HepG2 (cell line): ENCODE measurements around the gene HSD3B7. TPM values are rescaled to one million over a fixed set of nuclear protein-coding genes. Genes with fewer than 3 reads are reported as not detected.

Source experiments
- NFYC ChIP-seq: IDR thresholded peaks from 2 replicates; pipeline ENCODE4 v1.6.1; 2016; ENCODE audit warnings: missing genetic modification reagents, missing compliant biosample characterization
- ZBED4 ChIP-seq: sonication (generic); formaldehyde crosslinking; IDR thresholded peaks from 2 replicates; pipeline ENCODE4 v1.4.0; 2020; ENCODE audit warnings: missing genetic modification reagents, borderline replicate concordance
- polyA plus RNA-seq, 8 experiments: library from polyadenylated mRNA; depleted of rRNA in 3 of 8; stranded (reverse) in 7 of 8; unstranded in 1 of 8; fragments of >200 nt; fragmentation: Illumina TruSeq in 4 of 8; extraction: Trizol in 4 of 8; gene quantifications; 2 replicates each; pipeline versions ENCODE4 v1.2.1 to v1.2.3, GENCODE V29; 2011 to 2016; ENCODE audit warnings: low read depth in 4 of 8, missing spikeins in 1 of 8, mixed read lengths in 1 of 8; ENCODE audit not compliant: insufficient read depth in 1 of 8
- total RNA-seq, 5 experiments: library from RNA; depleted of rRNA; stranded (reverse); fragments of >200 nt; fragmentation: Illumina TruSeq; extraction: Trizol; gene quantifications; 2 replicates each; pipeline ENCODE4 v1.2.3, GENCODE V29; 2016; ENCODE audit warnings: low read depth in 1 of 5
- TF ChIP-seq, protein P1 (sequence below): sonication (generic); formaldehyde crosslinking; IDR thresholded peaks from 2 replicates; pipeline ENCODE4 v1.4.0; 2020; ENCODE audit warnings: low read depth, missing genetic modification reagents

HSD3B7 gene
- total and polyA plus RNA-seq, 2 of the 13 experiments (the other 11 are each of a cell fraction or from before 2014, with no cell fraction given), result 32.9 to 69.7 TPM

GRCh38 chr16:30996324-30996984 is 11.4 kb downstream of the HSD3B7 start (continued):
- TF ChIP-seq, protein P1, sequence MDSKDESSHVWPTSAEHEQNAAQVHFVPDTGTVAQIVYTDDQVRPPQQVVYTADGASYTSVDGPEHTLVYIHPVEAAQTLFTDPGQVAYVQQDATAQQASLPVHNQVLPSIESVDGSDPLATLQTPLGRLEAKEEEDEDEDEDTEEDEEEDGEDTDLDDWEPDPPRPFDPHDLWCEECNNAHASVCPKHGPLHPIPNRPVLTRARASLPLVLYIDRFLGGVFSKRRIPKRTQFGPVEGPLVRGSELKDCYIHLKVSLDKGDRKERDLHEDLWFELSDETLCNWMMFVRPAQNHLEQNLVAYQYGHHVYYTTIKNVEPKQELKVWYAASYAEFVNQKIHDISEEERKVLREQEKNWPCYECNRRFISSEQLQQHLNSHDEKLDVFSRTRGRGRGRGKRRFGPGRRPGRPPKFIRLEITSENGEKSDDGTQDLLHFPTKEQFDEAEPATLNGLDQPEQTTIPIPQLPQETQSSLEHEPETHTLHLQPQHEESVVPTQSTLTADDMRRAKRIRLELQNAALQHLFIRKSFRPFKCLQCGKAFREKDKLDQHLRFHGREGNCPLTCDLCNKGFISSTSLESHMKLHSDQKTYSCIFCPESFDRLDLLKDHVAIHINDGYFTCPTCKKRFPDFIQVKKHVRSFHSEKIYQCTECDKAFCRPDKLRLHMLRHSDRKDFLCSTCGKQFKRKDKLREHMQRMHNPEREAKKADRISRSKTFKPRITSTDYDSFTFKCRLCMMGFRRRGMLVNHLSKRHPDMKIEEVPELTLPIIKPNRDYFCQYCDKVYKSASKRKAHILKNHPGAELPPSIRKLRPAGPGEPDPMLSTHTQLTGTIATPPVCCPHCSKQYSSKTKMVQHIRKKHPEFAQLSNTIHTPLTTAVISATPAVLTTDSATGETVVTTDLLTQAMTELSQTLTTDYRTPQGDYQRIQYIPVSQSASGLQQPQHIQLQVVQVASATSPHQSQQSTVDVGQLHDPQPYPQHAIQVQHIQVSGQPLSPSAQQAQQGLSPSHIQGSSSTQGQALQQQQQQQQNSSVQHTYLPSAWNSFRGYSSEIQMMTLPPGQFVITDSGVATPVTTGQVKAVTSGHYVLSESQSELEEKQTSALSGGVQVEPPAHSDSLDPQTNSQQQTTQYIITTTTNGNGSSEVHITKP, result peak; percentile 34; the same call in 1 of the 2 replicates
- TF ChIP-seq NFYC (CRISPR knock-in tag), result no peak
- TF ChIP-seq ZBED4 (CRISPR knock-in tag), result no peak
